ENCODE results near the gene PXYLP1.
A peak's percentile ranks its signal among the peaks of the same experiment; 100 is the strongest.

PXYLP1 gene

DNA sequence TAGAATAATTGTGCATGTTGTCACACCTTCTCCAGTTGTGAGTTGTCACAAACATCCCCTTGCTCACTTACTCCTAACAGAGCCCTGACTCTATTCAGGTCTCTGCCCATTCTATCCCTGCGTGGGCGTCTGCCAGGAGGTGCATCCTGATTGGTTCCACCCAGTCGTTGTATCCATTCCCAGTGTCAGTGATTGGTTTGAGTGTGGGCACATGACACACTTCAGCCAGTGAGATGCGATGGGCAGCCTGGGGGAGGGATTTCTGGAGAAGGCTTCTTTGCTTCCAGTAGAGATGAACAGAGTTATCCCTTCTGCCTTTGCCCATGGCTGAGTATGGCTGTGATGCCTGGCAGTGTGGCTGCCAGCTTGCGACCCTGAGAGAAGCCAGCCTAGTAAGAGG lies 18.7 kb downstream of the PXYLP1 start:
- DNase-seq (ENCODE audit: low read depth in 2 of 2) = no peak

DNA sequence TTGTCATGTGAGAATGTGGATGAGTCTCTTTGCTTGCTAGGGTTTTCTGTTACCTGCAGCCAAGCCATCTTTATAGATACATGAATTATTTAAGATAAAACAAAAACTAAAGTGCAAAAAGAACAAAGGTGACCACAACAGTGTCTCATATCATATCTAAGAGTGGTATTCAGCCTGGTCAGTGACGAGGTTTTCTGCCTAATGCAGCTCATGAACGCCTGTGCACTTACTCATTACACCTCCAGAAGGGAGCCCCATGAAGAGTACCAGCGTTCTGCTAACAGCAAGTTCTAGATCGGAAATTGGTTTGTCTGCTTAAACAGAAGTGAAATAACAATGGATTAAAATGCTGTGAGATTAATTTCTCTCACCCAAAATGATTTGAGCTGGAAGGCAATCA lies 19.2 kb downstream of the PXYLP1 start:
- no peak for DNase-seq (ENCODE audit: low read depth in 2 of 2)

DNA sequence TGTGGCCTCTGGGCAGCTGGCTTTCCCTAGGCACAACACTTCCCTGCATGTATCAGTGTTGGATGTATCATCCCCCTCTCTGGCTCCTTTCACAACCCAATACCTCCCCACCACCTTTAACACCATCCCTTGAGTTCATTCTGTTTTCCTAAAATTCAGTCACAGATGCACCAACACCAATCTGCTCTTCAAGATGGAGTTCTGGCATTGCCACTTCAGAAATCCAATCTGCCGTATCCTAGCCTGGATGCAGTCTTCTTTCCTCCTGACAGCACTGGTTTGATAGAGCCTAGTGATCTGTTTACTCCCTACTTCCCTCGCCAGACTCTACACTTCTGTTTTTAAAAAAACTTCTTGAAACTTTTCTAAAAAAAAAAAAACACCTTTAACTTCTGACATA lies 21.7 kb downstream of the PXYLP1 start:
- DNase-seq (ENCODE audit: low read depth in 2 of 2) = no peak

DNA sequence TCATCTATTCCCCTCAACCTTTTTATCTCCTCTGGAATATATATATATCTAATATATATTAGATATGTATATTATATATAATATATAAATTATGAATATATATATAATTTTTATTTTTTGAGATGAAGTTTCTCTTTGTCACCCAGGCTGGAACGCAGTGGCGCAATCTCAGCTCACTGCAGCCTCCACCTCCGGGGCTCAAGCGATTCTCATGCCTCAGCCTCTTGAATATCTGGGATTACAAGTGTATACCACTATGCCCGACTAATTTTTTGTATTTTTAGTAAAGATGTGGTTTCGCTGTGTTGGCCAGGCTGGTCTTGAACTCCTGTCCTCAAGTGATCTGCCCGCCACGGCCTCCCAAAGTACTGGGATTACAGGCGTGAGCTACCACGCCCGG lies 22.2 kb downstream of the PXYLP1 start:
- no peak for DNase-seq (ENCODE audit: low read depth in 2 of 2)

DNA sequence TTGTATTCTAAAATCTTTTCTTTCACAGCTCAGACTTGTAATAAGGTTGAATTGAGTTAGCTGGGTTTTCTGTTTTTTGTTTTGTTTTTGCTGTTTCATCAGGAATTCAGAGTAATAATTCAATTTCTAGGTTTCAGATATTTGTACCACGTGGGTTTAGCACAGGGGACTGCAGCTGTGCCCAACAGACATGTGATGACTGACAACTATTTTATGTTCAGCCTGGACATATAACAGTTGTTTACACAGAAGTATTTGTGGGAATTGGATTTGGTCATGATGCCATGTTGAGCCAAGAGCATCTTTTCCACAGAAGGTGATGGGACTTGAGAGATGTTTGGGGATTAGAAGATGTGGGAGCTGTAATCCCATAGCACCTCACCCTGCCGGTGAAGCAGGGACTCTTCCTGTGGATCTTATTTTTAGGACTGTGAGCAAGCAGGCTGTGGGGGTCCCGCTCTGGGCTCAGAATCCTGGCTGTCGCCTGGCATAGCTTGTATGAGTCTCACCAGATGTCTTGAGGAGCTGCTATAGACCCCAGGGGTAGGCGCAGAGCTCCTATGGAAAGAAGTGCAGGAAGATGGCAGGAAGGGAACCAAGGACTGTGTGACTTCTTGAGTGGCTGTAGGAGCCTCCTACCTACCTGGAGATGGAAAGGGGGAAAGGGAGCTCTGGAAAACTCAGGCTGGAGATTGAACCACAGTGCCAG lies 23.7 kb downstream of the PXYLP1 start:
- no peak for DNase-seq (ENCODE audit: low read depth in 2 of 2)

DNA sequence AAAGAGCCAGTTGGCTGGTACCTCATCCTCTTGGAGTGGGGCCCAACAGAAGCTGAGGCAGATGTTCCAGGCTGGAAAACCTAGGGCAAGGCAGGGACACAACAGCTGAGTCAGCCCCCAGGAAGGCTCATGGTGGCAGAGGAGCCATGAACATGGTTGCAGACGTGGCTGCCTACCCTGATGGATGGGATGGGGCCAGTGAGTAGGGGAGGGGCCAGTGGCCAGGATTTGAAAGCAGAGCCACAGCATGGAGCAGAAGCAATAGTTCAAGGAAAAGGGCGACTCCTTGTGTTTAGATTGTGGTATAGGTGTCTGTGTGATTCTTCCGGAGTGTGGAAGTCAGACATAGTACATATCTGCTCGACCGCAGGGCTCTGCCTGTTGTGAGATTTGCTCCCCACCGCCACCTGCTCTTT lies 24.2 kb downstream of the PXYLP1 start:
- no peak for DNase-seq (ENCODE audit: low read depth in 2 of 2)

DNA sequence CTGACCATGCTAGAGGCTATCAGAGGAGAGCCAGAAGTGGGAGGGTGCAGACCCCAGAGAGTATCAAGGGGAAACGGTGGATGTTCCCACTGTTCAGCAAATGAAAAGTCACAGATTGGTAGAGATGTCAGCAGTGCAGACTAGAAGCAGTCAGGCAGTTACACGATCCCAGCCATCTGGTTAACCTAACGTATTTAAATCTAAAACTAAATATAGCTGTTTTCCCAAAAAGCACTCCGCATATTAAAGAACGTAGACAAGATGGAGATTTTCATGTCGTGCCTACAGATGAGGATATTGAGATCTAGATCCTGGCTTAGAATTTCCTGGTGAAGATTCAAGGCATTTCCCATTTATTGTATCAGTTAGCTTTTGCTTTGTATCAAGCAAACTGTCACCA lies 25.2 kb downstream of the PXYLP1 start:
- no peak for DNase-seq (ENCODE audit: low read depth in 2 of 2)

DNA sequence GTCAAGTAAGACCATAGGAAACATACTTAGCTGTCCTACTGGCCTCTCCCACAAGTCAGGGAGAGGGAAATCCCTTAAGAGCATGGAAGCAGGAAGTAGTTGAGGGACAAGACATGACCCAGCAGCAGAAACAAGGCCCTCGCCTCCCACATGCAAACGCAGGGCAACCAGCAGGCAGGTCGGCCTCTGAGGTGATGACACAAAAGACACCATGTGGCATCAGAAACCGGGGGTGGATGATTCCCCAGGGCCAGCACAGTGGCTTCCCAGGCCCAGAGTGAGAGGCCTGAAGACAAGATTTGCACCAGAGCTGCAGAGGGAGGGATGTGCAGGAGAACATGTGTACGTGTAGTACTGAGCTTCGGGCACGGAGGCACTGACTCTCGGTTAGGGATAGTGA lies 26.3 kb downstream of the PXYLP1 start:
- no peak for DNase-seq (ENCODE audit: low read depth in 2 of 2)

DNA sequence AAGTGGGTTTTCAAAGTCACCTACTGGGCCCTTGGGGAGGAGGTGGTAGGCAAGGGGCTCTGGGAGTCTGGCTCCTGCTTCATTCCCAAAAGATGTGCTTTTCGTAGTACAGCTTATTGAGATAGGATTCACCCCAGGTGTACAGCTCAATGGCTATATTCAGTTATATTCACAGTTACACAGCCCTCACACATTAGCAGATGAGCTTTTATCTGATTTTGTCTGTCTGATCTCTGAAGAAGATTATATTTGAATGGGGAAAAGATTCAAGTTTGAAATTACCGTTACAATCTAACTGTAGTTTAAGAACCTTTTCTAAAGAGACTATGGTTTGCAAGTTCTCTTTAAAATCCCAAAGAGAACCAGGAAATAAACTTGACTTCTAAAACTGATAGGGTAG lies 27.3 kb downstream of the PXYLP1 start:
- DNase-seq (ENCODE audit: low read depth in 2 of 2) = no peak

DNA sequence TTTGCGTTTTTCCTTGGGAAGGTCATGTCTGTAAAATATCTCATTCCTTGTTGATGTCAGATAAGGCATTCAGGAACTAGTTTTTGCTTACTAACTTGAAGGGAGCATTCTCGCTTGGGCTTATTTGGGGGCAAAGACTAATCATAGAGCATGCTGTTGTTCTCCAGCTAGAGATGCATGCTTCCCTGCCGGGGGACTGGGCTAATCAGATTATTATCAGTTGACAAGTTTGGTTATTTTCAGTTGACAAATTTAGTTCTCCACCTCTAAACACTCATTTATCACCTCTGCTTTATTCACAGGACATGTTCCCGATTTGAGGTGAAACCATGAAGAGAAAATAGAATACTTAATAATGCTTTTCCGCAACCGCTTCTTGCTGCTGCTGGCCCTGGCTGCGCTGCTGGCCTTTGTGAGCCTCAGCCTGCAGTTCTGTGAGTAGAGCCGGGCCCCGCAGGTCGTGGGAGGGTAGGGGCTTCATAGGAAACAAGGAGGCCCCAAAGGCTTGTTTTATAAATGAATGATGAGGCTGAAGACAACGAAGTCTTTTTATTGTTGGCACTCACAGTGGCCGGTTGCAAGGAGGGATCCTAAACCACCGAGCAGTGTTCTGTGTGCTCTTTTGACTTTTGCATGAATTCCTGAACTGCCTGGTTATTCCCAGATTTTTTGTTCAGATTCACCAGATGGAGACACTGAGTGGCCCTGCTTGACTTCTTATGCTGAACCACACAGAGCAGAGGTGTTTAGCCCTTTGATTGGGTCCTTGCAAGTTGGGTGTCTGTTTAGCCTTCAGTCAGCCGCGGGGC lies 28.4 kb downstream of the PXYLP1 start:
- DNase-seq (ENCODE audit: low read depth in 2 of 2) = no peak

DNA sequence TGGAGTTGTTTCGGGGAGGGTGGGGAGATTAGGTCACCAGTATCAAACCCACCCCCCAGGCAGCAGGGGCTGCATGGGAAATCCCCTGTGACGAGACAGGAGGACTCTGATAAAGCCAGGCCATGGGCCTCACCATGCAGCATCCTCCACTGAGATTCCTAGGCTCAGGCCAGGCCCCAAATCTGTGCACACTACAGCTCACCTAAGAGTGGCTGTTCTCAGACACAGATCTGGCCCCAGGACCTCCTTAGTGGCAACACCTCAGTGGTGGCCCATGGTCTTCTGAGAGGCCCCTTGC lies 29.0 kb downstream of the PXYLP1 start:
- DNase-seq (ENCODE audit: low read depth in 2 of 2) = no peak

DNA sequence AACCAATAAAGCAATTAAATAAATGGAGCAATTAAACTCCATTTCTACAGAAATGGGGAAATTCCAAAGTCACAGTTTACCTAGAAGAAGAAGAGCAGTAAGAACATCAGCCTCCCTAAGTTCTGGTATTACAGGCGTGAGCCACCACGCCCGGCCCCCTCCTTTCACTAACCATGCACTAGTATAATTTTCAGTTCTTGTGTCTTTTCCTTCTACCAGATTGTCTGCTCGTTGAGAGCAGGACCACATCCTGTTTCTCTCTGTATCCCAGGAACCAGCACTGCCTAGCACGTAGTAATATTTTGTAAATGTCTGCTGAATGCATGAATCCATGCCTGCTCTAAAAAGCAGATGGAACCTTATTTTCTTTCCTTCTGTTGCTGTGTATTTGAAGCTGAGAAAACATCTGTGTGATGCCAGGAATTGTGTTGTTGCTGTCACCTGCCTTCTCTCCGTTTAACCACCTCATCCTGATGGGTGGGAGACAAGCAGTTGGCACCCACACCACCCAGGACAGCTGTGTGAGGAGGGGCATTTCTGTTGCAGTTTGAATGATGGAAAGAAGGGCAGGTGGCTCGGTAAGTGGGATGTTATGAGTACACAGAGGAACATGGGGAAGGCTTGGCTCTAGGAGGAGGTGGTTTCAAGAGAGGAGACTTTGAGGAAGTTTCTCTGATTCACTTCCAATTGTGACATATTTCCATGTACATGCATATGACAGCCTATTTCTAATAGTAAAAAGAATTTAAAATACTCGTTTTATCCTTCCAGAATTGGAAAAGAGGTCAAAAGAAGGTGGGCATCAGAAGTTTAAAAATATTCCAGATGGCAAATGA lies 30.1 kb downstream of the PXYLP1 start:
- DNase-seq (ENCODE audit: low read depth in 2 of 2) = no peak

DNA sequence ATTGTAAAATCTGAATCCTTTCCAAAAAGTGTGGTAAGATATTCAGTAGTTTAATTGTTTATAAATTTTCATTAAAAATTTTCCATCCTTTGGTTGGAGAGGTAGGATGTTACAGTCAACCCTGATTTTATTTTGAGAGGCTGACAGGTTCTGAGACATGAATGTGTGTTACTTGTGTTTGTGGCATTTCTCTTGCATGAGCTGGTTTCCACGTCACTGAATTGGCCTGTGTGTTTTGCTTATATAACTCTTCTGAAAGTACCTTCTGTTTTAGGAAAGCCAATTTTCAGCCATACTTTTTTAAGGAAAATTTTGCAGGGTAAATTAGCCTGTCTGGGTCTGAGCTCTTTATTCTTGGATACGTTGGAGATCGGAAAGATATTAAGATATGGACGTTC lies 30.7 kb downstream of the PXYLP1 start:
- DNase-seq (ENCODE audit: low read depth in 2 of 2) = no peak

DNA sequence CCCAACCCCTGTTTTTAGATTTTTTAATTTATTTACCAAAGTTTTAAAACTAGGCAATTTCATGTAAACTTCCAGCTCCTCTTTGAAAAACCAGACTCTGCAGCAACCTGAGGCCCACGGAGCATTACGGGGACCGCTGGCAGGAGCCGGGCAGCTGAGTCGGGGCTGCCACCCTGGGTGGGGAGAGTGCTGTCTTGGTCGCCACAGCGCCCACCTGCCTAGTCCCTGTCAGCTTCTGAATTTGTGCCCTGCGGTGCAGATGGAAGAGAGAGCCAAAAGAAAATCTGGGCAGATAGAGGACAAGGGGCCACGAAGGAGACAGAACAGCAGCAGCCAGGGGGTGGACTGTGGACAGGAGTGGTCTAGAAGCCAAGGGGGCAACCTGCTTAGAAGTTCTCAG lies 34.6 kb downstream of the PXYLP1 start:
- DNase-seq (ENCODE audit: low read depth in 2 of 2) = no peak

DNA sequence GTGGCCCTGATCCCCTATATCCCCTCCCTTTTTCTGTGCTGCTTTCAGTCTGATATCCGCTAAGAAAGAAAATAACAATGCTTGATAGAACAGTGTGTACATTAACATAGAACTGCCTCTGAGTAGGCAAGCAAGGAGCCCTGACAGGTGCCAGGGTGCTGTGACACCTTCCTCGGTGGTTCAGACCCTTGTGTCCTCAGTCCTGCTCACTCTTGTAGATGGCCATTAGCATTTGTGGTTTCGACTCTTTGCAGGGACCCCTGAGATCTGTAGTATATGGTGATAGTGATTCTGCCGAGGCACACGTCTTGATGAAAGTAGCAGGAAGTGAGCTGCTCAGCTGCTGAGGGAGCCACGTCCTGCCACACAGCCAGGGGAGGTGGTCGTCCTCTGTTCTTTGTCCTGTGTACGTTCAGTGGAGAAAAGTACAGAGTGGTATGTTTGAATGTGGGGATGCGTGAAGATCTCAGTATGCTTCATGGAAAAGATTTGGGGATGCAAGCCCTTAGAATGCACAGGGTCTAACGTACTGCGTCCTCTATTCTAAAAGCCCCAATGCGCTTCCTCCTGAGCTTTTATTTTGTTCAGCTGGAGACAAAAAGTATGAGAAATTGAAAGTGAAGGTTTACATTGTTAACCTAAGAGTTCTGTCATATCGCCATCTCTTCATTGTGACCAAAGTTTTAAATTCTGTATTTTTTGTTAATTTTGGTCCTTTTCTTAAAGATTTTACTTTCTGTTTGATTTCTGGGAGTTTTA lies 35.4 kb downstream of the PXYLP1 start:
- peak in 1 of 2 donors; percentile 8 for DNase-seq (ENCODE audit: low read depth in 2 of 2)

DNA sequence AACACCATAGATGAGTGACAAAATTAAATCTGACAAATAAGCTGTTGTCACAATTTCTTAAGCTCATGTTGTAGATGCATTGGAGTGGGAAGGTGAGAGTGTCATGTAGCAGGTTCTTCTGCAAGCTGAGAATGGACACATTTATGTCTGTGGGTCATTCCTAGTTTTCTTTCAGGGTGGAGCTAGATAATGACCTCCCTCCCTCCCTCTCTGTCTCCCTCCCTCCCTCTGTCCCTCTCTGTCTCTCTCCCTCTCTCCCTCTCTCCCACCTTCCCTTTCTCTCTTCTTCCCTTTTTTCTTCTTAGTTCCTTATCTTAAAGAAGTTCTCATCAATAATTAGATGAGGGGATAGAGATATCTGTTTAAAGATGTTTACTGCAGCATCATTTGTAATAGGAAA lies 36.0 kb downstream of the PXYLP1 start:
- no peak for DNase-seq (ENCODE audit: low read depth in 2 of 2)

DNA sequence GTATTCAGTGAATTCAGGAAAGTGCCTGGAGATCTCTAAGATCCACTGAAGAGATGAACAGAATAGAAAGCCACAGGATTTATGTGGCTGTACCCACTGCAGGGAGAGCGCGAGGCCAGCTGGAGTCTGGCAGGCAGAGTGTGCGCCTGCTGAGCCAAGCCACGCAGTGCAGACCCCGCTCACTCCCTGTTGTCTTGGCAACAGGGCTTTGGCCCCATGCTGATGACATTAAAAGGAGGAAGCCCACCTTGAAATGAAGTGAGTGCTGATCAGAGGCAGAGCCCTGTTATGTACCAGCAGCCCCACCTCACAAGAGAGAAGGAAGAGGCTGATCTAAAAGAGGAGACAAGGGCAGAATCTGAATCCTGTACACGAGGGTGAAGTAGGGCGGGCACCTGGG lies 36.7 kb downstream of the PXYLP1 start:
- no peak for DNase-seq (ENCODE audit: low read depth in 2 of 2)

DNA sequence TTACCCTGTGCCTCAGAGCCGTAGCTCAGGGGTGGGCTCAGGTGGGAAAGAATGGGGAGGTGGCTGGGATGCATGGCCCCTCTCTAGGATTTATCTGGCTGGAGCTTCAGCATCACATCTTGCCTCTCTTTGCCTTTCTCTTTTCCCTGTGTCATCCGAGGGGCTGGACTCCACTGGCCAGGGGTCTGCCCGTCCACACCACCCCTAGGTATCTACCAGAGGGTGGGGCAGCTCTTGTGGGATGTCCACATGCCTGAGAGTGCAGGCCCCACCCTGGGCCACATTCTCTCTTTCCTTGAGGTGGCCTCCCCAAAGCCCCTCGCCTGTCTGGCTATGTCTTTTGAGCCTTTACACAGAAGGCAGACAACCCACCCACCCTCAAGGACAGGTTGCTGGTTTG lies 37.2 kb downstream of the PXYLP1 start:
- no peak for DNase-seq (ENCODE audit: low read depth in 2 of 2)

DNA sequence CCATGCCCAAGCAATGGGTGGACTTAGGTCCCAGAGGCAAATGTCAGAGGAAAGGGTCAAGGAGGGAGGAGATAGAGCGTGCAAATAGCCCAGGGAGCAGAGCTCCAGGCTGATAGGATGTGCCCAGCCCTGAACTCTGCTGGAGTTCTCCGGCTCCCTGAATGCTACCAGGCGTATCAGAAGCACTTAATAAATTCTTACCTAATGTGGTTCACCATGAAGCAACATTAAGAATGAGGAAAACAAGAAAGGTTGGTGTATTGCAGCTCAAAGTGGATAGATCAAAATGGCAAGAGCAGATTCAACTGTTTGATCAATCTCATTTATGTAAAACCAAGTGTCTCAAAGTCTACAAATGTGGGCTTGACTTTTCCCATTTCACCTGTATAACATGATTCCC lies 38.3 kb downstream of the PXYLP1 start:
- DNase-seq (ENCODE audit: low read depth in 2 of 2) = no peak

DNA sequence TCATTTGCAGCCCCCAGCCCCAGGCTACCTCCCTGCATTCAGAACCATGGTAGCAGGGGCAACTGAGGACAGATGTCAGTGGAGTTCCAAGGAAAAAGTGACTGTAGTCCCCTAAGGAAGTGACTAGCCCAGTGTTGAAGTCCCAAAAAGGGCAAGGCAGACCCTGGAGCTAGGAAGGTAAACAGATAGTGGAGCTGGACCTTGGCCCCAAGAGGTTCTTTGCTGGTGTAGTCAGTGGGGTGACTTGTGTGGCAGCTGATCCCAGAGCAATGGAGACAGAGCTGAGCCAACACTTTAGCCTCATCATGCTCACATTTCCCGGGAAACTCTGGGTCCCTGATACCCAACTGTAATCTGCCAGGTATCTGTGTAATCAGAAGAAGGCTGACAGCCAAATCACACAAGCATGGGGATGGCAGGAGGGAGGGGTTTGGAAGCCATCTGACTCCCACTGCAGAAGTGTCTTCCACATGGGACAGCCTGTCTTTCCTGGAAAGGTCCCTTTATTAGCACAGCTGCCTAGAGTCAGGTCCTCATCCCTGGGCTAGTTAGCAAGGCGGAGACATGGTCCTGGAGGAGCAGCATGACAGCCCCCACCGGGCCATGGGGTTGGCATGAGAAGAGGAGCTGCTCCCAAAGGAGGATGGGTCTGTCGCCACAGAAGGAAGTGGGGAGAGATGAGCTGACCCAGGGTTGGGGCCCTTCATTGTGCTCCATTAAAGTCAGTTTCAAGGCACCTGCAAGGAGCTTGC lies 39.8 kb downstream of the PXYLP1 start:
- DNase-seq (ENCODE audit: low read depth in 2 of 2) = no peak

DNA sequence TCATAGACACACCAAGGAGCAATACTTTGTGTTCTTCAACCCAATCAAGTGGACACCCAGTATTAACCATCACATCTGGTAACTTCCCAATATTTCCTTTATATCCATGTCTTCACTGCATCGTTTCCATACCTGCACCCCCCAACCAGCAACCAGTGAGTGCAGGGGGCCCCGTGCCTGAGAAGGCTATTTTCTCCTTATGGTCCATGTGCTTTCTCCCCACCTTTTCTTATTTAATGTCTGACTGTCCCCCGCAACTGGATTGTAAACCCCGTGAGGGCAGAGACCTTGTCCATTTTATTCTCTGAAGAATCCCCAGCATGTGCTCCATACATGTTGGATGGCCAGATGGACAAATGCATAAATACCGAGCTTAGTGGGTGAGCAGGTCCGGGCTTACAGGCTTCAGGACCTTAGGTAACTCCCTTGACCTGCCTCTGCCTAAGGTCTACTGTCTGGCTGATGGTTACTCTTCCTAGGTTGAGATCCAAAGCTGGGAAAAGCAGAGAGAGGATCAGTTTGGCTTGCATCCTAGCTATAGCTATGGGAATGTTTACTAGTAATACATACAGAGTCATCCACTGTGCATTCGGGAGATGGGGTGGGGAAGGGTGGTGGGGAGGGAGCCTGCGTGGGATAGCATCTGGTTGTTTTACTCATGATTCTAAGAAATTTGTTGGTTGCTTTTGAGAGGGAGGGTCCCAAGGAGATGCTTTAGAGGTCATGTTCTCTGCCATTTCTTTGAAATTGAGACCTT lies 41.5 kb downstream of the PXYLP1 start:
- DNase-seq (ENCODE audit: low read depth in 2 of 2) = no peak

All from stimulated activated CD8-positive, alpha-beta memory T cell treated with anti-CD3 and anti-CD28 coated beads, Interleukin-2, amount 100 ng/mL, for 1 hour (primary cell).